Measurements from ENCODE around the gene SERPINA5. TPM values are rescaled to one million over a fixed set of nuclear protein-coding genes. Genes with fewer than 3 reads are reported as not detected.

The SERPINA5 gene
- total RNA-seq, 2 donors from 2014 or later = 4.4 to 6.8 TPM

DNA sequence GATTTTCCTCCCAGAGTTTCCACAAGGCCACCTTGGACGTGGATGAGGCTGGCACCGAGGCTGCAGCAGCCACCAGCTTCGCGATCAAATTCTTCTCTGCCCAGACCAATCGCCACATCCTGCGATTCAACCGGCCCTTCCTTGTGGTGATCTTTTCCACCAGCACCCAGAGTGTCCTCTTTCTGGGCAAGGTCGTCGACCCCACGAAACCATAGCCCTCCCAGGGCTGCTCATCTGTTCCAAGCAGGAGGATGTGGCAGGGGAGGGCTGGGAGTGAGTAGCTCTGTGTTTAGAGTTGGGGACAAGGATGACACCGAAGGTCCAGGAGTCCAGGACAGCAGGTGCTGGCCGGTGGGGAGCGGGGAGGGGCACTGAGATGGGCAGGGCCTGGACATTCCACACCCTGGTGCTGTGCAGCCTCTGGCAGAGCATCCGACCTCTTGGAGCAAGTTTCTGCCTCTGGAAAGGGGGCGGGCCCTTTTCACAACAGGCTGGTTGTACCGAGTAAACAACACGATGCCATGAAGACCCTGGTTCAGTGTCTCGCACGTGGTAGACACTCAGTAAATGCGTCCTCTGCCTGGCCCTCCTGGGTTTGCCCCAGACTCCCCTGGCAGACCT is 11.7 kb upstream of the SERPINA5 start:
- Histone ChIP-seq H3K4me3 (no peak overlapping the region), H3K9me3 (no peaks in the 10 kb centered on the region), H3K36me3 (no peaks in the 10 kb centered on the region), H3K27me3 (replicated peaks; ENCODE audit: insufficient read depth) (no peaks in the 10 kb centered on the region), H3K4me1 (ENCODE audit: control insufficient read depth in 1 of 2, low read depth in 2 of 2) (peaks cover 0 to 12% of the 10 kb centered on the region in 2 donors), H3K27ac (no peak overlapping the region)
- TF ChIP-seq, protein P1, sequence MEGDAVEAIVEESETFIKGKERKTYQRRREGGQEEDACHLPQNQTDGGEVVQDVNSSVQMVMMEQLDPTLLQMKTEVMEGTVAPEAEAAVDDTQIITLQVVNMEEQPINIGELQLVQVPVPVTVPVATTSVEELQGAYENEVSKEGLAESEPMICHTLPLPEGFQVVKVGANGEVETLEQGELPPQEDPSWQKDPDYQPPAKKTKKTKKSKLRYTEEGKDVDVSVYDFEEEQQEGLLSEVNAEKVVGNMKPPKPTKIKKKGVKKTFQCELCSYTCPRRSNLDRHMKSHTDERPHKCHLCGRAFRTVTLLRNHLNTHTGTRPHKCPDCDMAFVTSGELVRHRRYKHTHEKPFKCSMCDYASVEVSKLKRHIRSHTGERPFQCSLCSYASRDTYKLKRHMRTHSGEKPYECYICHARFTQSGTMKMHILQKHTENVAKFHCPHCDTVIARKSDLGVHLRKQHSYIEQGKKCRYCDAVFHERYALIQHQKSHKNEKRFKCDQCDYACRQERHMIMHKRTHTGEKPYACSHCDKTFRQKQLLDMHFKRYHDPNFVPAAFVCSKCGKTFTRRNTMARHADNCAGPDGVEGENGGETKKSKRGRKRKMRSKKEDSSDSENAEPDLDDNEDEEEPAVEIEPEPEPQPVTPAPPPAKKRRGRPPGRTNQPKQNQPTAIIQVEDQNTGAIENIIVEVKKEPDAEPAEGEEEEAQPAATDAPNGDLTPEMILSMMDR (IDR thresholded peaks at IDR 0.05) = no peak
- no peak for ATAC-seq (ENCODE audit: insufficient number of reproducible peaks, low FRiP score, low read depth)
- no peak for DNase-seq (ENCODE audit: low spot score)

DNA sequence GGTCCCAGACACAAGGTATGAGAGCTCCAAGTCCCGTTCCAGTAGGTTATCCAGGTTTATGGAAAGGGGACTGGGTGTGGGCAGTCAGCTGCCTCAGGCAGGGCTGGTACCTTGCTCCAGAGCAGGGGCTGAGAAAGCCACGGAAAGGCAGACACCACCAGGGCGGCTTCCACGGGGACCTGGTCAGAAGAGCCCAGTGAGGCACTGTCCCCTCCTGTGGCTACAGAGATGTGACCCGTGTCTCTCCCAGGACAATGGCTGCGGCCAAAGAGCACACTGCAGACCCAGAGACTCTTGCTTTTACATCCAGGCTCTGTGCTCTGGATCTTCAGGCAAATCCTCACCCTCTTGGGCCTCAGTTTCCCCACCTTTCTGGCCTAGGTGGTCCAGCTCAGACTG is 11.2 kb upstream of the SERPINA5 start:
- H3K9me3 ChIP-seq = no peaks in the 10 kb centered on the region
- peaks cover 0 to 12% of the 10 kb centered on the region in 2 donors for H3K4me1 ChIP-seq (ENCODE audit: control insufficient read depth in 1 of 2, low read depth in 2 of 2)
- DNase-seq (ENCODE audit: low spot score) (no peak), ATAC-seq (ENCODE audit: insufficient number of reproducible peaks, low FRiP score, low read depth) (no peak)
- TF ChIP-seq, protein P1 (IDR thresholded peaks at IDR 0.05) = no peak
- H3K4me3 ChIP-seq = no peak overlapping the region
- no peaks in the 10 kb centered on the region for H3K27me3 ChIP-seq (replicated peaks; ENCODE audit: insufficient read depth)
- no peaks in the 10 kb centered on the region for H3K36me3 ChIP-seq
- H3K27ac ChIP-seq = no peak overlapping the region

DNA sequence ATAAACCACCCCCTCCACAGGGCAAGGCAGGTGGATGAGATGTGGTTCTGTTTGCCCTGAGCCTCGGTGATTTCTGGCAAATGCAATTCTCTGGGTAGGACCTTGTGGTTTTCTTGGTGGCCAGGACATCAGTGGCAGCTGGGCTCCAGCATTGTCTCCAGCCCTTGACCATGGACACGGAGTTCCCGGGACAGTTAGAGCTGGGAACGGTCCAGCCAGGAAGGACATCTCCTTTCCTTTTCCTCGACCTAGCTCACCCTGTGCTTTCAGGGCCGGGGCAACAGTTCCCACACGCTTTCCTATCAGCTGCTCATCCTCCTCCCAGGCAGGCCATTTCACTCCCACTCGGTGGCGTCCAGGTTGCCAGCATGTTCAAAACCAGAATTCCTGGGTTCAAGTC is 10.8 kb upstream of the SERPINA5 start:
- Histone ChIP-seq H3K27me3 (replicated peaks; ENCODE audit: insufficient read depth) (no peaks in the 10 kb centered on the region), H3K4me1 (ENCODE audit: control insufficient read depth in 1 of 2, low read depth in 2 of 2) (peaks cover 0 to 12% of the 10 kb centered on the region in 2 donors), H3K36me3 (no peaks in the 10 kb centered on the region), H3K27ac (no peak overlapping the region), H3K9me3 (no peaks in the 10 kb centered on the region), H3K4me3 (no peak overlapping the region)
- ATAC-seq (ENCODE audit: insufficient number of reproducible peaks, low FRiP score, low read depth) (no peak), DNase-seq (ENCODE audit: low spot score) (no peak)
- TF ChIP-seq, protein P1 (IDR thresholded peaks at IDR 0.05) = no peak

DNA sequence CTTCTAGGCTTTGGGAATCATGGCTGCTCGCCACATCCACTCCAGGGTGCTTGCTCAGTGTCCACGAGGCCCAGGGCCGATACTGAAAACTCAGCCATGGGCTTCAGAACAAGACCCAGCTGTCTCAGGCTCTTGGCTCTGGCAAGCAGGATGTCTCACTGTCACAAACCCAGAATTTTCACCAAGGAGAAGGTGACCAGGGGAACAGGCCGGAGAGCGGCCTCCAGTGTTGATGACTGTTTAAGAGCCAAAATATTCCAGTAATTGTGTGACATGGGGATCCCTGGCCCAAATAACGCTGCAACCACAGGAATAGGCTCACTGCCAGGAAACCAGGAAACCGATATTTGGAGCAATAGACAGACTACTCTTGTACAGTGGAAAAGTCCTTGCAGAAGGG is 9.8 kb upstream of the SERPINA5 start:
- DNase-seq (ENCODE audit: low spot score) (no peak), ATAC-seq (ENCODE audit: insufficient number of reproducible peaks, low FRiP score, low read depth) (no peak)
- Histone ChIP-seq H3K27me3 (replicated peaks; ENCODE audit: insufficient read depth) (no peaks in the 10 kb centered on the region), H3K4me1 (ENCODE audit: control insufficient read depth in 1 of 2, low read depth in 2 of 2) (peaks cover 0 to 12% of the 10 kb centered on the region in 2 donors), H3K9me3 (no peaks in the 10 kb centered on the region), H3K27ac (peak overlapping the region; percentile 51 to 68), H3K36me3 (no peaks in the 10 kb centered on the region), H3K4me3 (no peak overlapping the region)
- TF ChIP-seq, protein P1 (IDR thresholded peaks at IDR 0.05) = no peak

DNA sequence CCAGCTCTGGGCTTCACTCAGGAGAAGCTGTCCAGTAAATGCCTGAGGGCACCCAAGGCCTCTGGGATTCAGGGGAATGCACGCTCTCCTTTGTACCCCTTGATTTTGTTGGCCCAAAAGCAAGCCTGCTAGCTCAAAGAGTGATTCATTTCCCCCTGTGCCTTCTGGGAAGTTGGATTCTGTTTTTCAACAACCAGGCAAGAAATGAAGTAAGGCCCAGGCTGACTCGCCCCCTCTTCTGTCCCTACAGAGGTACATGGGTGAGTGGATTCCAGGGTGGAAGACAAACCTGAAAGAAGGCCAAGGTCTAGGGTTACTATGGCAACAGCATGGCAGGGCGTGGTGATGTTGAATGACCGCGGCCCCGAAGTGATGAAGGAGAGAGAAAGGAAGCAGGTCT is 9.3 kb upstream of the SERPINA5 start:
- DNase-seq (ENCODE audit: low spot score) (no peak), ATAC-seq (ENCODE audit: insufficient number of reproducible peaks, low FRiP score, low read depth) (peak; percentile 37)
- Histone ChIP-seq H3K9me3 (no peaks in the 10 kb centered on the region), H3K4me1 (ENCODE audit: control insufficient read depth in 1 of 2, low read depth in 2 of 2) (peaks cover 0 to 12% of the 10 kb centered on the region in 2 donors), H3K27ac (peak overlapping the region; percentile 51 to 68), H3K27me3 (replicated peaks; ENCODE audit: insufficient read depth) (no peaks in the 10 kb centered on the region), H3K4me3 (no peak overlapping the region), H3K36me3 (no peaks in the 10 kb centered on the region)
- TF ChIP-seq, protein P1 (IDR thresholded peaks at IDR 0.05) = no peak

Measured in thoracic aorta (tissue), 2 donors.